HEK293T (cell line): ENCODE results near the gene SRD5A3.

Experiments used
- ARNT ChIP-seq: fragments of 450-650 bp; IDR thresholded peaks from 2 replicates; pipeline ENCODE4 v1.6.1; 2017; ENCODE audit warnings: mild to moderate bottlenecking
- BHLHE40 ChIP-seq: fragments of 450-650 bp; IDR thresholded peaks from 2 replicates; pipeline ENCODE4 v1.6.1; 2016; ENCODE audit warnings: mild to moderate bottlenecking, moderate library complexity, borderline replicate concordance
- CTBP1 ChIP-seq: fragments of 450-650 bp; IDR thresholded peaks from 2 replicates; pipeline ENCODE4 v1.6.1; 2016; ENCODE audit warnings: borderline replicate concordance
- ELF4 ChIP-seq: fragments of 450-650 bp; IDR thresholded peaks from 2 replicates; pipeline ENCODE4 v1.6.1; 2017; ENCODE audit warnings: antibody characterized with exemption
- FOXK2 ChIP-seq: fragments of 450-650 bp; IDR thresholded peaks from 2 replicates; pipeline ENCODE4 v1.6.1; 2016; ENCODE audit warnings: mild to moderate bottlenecking
- FOXM1 ChIP-seq: fragments of 450-650 bp; IDR thresholded peaks from 2 replicates; pipeline ENCODE4 v1.6.1; 2017; ENCODE audit warnings: mild to moderate bottlenecking, borderline replicate concordance
- HDGF ChIP-seq: fragments of 450-650 bp; IDR thresholded peaks from 2 replicates; pipeline ENCODE4 v1.6.1; 2017; ENCODE audit warnings: antibody characterized with exemption, borderline replicate concordance
- L3MBTL2 ChIP-seq: fragments of 450-650 bp; conservative IDR thresholded peaks from 2 replicates; pipeline ENCODE4 v1.6.1; 2016; ENCODE audit warnings: mild to moderate bottlenecking
- SP1 ChIP-seq: fragments of 450-650 bp; IDR thresholded peaks from 2 replicates; pipeline ENCODE4 v1.6.1; 2017

DNA sequence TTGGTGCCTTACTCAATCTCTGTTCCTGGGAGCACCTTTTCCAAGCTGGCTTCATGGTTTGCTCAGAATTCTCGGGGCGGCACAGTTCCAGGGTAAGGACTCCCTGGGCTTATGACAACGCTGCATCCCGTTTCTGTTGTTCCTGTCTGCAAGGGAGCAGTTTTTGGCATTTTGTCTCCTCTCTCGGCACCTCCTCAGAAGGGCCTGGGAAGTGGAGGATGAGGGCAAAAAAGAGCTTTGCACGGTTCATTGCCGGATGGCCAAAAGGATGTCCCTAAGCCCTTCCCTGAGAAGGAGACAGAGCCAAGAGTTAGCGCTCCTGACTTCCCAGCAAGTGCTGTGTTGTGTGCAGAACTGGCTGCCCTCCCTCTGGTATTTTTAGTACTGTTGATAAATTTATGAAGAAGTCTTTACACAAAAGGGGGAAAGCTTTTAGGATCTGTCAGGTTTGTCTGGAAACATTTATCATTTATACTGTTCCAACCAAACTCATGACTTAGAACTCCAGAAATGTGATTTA is 13.4 kb downstream of the SRD5A3 start:
- TF ChIP-seq SP1, result no peak
- TF ChIP-seq L3MBTL2, result no peak
- TF ChIP-seq CTBP1, result no peak
- no peak for TF ChIP-seq BHLHE40
- TF ChIP-seq ARNT, result no peak
- TF ChIP-seq HDGF, result no peak
- TF ChIP-seq FOXK2, result no peak
- no peak for TF ChIP-seq ELF4
- TF ChIP-seq FOXM1, result no peak
